Glutamatergic neuron (in vitro differentiated cells): ENCODE measurements around the gene MAP3K21. TPM values are rescaled to one million over a fixed set of nuclear protein-coding genes. Genes with fewer than 3 reads are reported as not detected.

ENCODE experiments used
- DNase-seq: peaks from one replicate; pipeline ENCODE4 v3.0.0; 2022
- H3K27ac Mint-ChIP-seq: one replicate; pipeline ENCODE4 v1.8.0; 2020; ENCODE audit warnings: mild to moderate bottlenecking, mixed read lengths, inconsistent platforms; ENCODE audit not compliant: unreplicated experiment
- H3K27me3 Mint-ChIP-seq: one replicate; pipeline ENCODE4 v1.8.0; 2020; ENCODE audit warnings: mild to moderate bottlenecking, moderate library complexity, mixed read lengths, inconsistent platforms; ENCODE audit not compliant: unreplicated experiment
- H3K36me3 Mint-ChIP-seq: one replicate; pipeline ENCODE4 v1.8.0; 2020; ENCODE audit warnings: mild to moderate bottlenecking, mixed read lengths, inconsistent platforms; ENCODE audit not compliant: unreplicated experiment
- H3K4me1 Mint-ChIP-seq: one replicate; pipeline ENCODE4 v1.8.0; 2020; ENCODE audit warnings: mild to moderate bottlenecking, low read depth, mixed read lengths, inconsistent platforms; ENCODE audit not compliant: unreplicated experiment
- H3K4me3 Mint-ChIP-seq: one replicate; pipeline ENCODE4 v1.8.0; 2020; ENCODE audit warnings: mild to moderate bottlenecking, mixed read lengths, inconsistent platforms; ENCODE audit not compliant: unreplicated experiment
- H3K9me3 Mint-ChIP-seq: one replicate; pipeline ENCODE4 v1.8.0; 2020; ENCODE audit warnings: mild to moderate bottlenecking, moderate library complexity, mixed read lengths, inconsistent platforms; ENCODE audit not compliant: unreplicated experiment
- total RNA-seq: library from RNA; stranded (reverse); fragmentation: NEBNext Ultra II Directional; extraction: Animal tissue kit (Norgen Biotek cat#: 25700); gene quantifications from one replicate; pipeline ENCODE4 v1.2.1, GENCODE V29; 2021; ENCODE audit not compliant: unreplicated experiment
- TF ChIP-seq, protein P1 (sequence below): fragments of 200-600 bp; sonication (generic); IDR thresholded peaks from one replicate; pipeline ENCODE4 v1.5.0; 2021; ENCODE audit not compliant: partially characterized antibody, unreplicated experiment

The MAP3K21 gene
- total RNA-seq, 1 donor from 2014 or later, result 0.25 TPM

DNA sequence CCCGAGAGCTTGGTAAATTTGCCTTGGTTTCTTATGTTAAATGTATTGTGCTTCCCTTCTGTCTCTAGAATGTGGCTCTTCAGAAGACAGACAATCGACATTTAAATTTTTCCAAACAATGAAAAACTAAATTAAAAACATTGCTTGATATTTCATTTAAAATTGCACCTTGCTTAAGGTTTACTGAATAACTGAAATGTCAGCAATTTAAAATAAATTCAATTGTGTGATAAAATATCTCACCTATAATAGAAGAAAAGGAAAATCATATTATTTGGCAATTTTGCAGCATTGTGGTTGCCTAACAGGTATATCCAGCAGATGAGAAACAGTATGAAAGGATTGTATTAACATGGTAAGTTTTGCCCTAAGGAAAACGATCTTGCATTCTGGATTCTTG is 56.5 kb downstream of the MAP3K21 start:
- no peak for DNase-seq
- Mint-ChIP-seq H3K27ac (no peak overlapping the region), H3K36me3 (peaks cover 16% of the 10 kb centered on the region), H3K4me3 (no peak overlapping the region), H3K9me3 (peaks cover 4% of the 10 kb centered on the region), H3K4me1 (no peaks in the 10 kb centered on the region), H3K27me3 (peaks cover 3% of the 10 kb centered on the region)
- TF ChIP-seq, protein P1, sequence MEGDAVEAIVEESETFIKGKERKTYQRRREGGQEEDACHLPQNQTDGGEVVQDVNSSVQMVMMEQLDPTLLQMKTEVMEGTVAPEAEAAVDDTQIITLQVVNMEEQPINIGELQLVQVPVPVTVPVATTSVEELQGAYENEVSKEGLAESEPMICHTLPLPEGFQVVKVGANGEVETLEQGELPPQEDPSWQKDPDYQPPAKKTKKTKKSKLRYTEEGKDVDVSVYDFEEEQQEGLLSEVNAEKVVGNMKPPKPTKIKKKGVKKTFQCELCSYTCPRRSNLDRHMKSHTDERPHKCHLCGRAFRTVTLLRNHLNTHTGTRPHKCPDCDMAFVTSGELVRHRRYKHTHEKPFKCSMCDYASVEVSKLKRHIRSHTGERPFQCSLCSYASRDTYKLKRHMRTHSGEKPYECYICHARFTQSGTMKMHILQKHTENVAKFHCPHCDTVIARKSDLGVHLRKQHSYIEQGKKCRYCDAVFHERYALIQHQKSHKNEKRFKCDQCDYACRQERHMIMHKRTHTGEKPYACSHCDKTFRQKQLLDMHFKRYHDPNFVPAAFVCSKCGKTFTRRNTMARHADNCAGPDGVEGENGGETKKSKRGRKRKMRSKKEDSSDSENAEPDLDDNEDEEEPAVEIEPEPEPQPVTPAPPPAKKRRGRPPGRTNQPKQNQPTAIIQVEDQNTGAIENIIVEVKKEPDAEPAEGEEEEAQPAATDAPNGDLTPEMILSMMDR, result no peak

DNA sequence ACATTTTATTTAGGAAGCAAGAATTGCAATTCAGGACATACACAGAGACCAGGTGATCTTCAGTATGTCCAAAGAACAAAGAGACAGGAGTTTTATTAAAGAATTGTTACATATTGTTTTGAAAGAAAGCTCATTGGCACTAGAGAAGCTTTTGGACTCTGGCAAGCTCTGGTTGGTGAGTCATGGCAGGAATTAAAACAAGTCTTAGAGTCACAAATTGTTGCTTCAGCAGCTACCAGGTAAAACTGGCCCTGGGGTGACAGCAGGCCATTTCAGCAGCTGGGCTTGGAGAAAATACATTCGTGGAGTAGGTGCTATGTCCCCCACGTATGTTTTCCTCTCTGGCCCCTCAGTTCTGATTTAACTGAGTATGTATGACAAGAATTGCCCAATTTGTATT is 58.8 kb downstream of the MAP3K21 start:
- H3K9me3 Mint-ChIP-seq, result peaks cover 4% of the 10 kb centered on the region
- no peak overlapping the region for H3K4me3 Mint-ChIP-seq
- DNase-seq, result no peak
- TF ChIP-seq, protein P1, result no peak
- peaks cover 3% of the 10 kb centered on the region for H3K4me1 Mint-ChIP-seq
- no peak overlapping the region for H3K27ac Mint-ChIP-seq
- H3K36me3 Mint-ChIP-seq, result peaks cover 16% of the 10 kb centered on the region
- H3K27me3 Mint-ChIP-seq, result peaks cover 3% of the 10 kb centered on the region

DNA sequence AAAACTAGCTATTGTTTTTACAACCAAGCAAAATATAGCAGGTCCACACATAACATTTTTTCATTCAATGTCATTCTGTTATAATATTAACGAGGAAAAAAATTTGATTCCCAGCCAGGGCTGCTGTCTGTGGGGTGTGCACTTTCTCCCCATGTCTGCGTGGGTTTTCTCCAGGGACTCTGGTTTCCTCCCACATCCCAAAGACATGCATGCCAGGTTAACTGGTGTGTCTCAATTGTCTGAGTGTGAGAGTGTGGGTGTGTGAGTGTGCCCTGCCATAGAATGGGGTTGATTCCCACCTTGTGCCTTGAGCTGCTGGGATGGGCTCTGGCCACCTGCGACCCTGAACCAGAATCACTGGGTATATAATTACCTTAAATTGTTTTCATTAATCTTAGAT is 60.1 kb downstream of the MAP3K21 start:
- Mint-ChIP-seq H3K4me3 (no peak overlapping the region), H3K36me3 (peaks cover 11% of the 10 kb centered on the region), H3K27me3 (peaks cover 3% of the 10 kb centered on the region), H3K9me3 (peaks cover 2% of the 10 kb centered on the region), H3K4me1 (peaks cover 5% of the 10 kb centered on the region), H3K27ac (no peak overlapping the region)
- DNase-seq, result no peak
- TF ChIP-seq, protein P1, result no peak

DNA sequence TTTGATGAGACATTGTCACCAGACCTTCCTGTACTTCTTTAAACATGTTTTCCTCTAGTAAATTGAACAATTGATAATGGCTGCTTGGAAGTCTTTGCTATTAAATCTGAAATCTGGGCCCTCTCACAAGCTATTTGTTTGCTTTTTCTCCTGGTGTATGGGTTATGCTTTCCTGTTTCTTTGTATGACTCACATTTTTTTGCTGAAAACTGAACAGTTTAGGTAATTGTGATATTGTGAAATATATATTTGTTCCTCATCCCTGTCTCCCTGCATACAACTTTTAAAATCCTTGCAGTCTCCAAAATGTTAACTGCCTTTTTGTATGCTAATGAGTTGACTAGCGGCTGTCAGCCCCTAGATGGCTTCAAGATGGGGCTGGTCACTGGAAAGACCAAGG is 61.6 kb downstream of the MAP3K21 start:
- Mint-ChIP-seq H3K9me3 (peaks cover 1% of the 10 kb centered on the region), H3K4me1 (peaks cover 5% of the 10 kb centered on the region), H3K4me3 (no peak overlapping the region), H3K36me3 (no peaks in the 10 kb centered on the region), H3K27me3 (peaks cover 1% of the 10 kb centered on the region), H3K27ac (no peak overlapping the region)
- no peak for DNase-seq
- TF ChIP-seq, protein P1, result no peak

DNA sequence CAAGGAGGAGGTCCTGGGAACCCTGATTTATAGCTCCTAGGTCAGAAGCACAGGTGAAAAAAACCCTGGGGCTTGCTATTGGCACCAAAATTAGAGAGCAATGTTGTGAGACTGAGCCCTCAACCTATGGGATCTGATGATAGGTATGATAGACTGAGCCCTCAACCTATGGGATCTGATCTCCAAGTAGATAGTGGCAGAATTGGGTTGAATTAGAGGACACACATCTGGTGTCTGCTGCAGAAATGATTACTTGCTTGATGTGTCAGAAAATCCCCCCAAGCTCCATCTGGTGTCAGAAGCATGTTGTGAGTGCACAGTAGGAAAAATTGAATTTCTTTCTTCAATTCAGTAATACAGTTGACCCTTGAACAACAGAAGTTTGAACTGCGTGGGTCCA is 62.4 kb downstream of the MAP3K21 start:
- no peak for DNase-seq
- Mint-ChIP-seq H3K27ac (no peak overlapping the region), H3K36me3 (no peaks in the 10 kb centered on the region), H3K4me1 (peaks cover 5% of the 10 kb centered on the region), H3K4me3 (no peak overlapping the region), H3K27me3 (peaks cover 1% of the 10 kb centered on the region), H3K9me3 (peaks cover 3% of the 10 kb centered on the region)
- TF ChIP-seq, protein P1, result no peak
